HG02642 (cell line): Measurements from ENCODE around the gene HSPG2.
"Not testable (repeated sequence)": the region's sequence is repeated elsewhere in the genome, so short reads cannot be mapped to it uniquely, and the experiment has no call there.

Experiments used
- ATAC-seq: cut with Tn5 transposase; IDR thresholded peaks from one replicate; pipeline ENCODE4 v1.9.1; 2021; ENCODE audit warnings: mild to moderate bottlenecking; ENCODE audit not compliant: unreplicated experiment, poor library complexity

HSPG2 gene

DNA sequence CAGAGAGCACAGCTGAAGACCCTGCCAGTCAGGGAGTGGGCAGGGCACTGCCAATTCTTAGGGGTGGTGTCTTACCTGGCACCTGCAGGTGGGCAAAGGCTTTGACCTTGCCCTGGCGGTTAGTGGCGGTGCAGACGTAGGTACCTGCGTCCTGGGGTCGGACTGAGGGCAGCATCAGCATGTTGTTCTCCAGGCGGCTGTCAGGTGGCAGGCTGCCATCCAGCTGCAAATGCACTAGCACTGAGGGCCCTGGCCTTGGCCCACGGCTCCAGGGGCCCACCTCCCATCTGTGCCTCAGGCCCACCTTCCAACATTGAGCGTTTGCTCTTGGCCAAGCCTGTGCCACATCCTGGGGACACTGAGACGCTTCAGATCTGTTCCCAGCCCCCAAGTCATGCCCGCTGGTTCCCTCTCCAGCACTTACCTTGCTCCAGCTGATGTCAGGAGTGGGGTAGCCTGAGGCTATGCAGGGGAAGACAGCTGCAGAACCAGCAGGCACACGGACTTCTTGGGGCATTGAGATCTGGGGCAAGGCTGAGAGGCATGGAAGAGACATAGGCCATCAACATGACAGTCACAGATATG lies 103.6 kb downstream of the HSPG2 start:
- ATAC-seq: no peak

DNA sequence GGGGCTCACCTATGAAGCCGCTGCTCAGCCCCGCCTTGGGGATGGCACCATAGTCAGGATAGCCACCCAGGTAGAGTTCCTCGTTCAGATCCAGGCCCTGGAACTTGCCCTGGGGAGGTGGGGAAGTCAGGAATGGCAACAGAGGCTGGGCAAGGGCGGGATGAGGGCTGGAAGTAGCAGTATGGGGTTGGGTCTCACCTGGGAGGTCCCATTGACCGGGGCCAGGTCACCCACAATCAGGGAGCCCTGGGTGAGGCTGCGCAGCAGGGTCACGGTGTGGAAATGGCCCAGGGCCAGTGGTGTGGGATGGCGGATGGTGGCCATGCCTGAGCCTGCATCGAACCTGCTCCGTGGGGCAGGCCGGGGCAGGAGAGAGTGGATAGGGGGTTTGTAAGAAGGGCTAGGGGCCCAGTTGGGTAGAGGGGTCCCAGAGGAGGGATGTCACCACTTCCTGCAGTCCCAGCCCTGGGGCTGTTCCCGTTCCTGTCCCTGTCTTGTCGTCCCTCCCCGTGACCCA lies 105.6 kb downstream of the HSPG2 start:
- ATAC-seq: no peak

DNA sequence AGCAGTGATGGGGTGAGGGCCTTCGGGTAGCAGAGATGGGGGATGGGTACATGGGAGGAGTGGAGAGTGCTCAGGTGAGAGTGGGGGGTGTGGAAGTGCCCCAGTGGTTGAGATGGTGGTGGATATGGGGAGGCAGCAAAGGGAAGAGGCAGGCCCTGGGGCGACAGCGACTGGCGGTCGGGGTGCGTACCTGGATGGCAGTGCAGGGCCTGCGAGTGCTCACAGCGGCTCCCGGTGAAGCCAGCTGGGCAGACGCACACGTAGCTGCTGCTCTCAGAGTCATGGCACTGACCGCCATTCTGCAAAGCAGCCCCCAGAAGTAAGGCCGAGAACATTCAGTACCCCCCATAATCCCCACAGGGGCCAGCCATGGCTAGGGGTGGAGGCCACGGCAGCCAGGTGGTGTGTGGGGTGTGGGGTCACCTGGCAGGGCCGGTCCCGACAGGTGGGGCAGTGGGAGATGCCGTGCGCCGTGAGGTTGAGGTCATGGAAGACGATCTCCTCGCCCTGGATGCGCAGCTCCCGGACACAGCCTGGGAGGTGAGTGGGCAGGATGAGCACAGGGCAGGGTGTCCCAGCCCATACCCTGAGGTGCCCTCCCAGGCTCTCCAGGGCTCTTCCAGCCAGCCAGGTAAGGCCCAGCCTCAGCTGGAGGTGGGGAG lies 106.2 kb downstream of the HSPG2 start:
- no peak for ATAC-seq

DNA sequence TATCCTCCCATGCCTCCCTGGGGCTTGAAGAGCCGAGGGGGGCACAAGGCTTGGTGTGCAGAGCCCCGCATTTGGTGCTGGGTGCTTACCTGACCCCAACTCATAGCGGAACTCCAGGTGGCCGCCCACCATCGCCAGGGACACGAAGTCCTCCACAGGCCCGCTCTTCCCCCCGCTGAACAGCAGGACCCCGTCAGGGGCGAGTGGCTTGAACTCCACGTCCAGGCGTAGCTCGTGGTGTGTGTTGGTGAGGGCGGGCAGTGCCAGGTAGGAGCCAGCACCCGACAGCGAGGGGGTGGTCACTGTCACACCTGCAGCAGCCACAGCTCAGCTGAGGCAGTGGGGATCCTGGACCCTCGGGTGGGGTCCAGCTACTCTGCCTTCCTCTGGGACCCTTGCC lies 107.8 kb downstream of the HSPG2 start:
- no peak for ATAC-seq

DNA sequence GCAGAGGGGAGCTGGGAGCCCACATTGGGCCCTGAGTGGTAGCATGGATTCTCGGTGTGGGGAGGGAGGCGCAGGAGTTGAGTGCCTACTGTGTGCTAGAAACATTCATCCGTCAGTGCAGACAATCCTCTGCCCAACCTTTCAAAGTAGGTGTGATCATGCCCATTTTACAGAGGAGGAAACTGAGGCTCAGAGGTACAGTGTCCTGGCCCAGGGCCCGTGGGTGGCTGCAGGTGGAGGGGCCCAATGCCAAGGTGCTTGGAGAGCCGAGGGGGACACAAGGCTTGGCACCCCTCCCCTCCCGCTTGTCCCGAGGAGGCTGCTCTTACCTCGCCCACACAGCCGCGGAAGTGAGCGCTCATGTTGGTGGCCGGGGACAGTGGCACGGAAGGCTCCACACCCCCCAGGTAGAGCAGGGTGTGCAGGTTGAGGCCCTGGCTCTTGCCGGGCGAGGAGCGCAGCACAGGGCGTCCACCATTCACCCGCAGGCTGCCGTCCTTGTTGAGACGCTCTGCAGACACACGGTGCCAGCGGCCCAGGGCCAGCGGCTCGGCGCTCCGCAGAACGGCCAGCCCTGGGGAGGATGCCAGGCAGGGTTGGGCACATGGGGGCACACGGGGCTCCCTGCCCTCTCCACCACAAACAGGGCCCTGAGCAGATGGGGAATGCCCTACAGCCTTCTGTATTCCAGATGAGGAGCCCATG lies 108.5 kb downstream of the HSPG2 start:
- no peak for ATAC-seq

DNA sequence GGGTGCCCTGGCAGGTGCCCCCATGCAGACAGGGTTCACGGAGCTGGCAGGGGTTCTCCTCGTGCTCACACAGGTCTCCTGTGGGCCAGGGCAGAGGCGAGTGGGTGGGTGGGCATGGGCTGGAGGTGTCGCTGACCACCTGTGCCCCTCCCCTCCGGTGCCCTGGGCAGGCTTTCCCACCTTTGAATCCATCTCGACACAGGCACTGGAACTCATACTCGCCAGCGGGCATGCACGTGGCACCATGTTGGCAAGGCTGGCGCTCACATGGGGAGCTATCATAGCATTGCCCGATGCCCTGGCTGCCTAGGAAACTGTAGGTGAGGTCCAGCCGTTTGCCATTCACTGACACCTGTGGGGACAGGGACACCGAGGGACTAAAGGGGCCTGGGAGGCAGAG lies 109.0 kb downstream of the HSPG2 start:
- no peak for ATAC-seq

DNA sequence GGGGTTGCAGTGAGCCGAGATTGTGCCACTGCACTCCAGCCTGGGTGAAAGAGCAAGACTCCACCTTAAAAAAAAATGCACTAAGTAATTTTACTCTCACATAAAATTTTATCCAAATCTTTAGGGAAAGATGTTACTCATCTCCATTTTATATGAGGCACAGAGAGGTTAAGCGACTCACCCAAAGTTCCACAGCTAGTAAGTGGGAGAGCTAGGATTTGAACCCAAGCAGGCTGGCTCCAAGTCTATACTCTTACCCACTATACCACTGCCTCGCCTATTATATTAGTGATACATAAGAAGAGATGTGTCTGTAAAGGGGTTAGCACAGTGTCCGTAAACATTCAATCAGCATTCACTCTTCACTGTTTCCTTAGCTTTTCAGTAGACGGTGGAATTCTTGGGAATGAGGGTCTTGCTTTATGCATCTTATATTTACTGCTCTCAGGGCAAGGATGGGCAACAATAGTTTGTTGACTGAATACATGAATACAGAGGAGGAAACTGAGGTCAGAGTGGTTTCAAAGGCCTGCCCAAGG lies 109.9 kb downstream of the HSPG2 start:
- no peak for ATAC-seq

DNA sequence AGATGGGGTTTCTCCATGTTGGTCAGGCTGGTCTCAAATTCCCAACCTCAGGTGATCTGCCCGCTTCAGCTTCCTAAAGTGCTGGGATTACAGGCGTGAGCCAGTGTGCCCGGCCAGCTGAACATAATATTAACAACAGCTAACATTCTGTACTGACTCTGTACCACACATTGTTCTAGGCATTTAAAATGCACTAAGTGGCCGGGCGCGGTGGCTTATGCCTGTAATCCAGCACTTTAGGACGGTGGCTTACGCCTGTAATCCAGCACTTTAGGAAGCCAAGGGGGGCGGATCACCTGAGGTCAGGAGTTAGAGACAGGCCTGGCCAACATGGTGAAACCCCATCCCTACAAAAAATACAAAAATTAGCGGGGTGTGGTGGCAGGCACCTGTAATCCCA lies 110.4 kb downstream of the HSPG2 start:
- ATAC-seq: not testable (repeated sequence)

DNA sequence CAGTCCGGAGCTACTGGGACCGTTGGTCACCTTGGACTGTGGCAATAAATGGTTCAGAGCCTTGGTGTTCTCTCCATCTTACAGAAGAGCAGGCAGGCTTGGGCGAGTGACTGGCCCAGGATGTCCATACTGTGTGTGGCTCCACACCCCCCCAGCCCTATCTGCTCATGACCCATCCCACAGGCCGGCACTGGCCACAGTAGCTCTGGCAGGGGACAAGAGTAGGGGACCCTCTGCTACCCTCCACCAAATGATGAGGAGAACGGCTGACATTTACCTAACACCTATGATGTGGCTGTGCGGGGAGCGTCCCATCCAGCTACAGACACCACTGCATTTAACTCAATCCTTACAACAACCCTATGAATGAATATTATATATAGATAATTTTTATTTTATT lies 111.7 kb downstream of the HSPG2 start:
- no peak for ATAC-seq

DNA sequence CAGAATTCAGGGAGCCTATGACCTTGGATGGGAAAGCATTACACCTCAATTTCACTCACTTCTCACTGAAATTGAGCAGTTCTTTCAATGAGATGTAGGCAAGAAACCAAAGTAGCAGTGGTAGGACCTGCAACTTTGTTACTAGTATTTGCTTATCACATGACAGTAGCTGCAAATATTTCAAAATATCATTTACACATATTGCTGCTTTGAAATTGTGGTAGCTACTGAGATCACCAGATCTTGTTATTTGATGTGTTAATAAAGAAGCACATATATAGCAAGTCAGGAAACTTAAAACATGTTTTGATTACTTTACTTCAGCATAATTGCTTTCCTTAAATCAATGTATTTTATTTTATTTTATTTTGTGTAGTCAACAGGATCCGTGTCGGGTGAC lies 112.2 kb downstream of the HSPG2 start:
- ATAC-seq: no peak

DNA sequence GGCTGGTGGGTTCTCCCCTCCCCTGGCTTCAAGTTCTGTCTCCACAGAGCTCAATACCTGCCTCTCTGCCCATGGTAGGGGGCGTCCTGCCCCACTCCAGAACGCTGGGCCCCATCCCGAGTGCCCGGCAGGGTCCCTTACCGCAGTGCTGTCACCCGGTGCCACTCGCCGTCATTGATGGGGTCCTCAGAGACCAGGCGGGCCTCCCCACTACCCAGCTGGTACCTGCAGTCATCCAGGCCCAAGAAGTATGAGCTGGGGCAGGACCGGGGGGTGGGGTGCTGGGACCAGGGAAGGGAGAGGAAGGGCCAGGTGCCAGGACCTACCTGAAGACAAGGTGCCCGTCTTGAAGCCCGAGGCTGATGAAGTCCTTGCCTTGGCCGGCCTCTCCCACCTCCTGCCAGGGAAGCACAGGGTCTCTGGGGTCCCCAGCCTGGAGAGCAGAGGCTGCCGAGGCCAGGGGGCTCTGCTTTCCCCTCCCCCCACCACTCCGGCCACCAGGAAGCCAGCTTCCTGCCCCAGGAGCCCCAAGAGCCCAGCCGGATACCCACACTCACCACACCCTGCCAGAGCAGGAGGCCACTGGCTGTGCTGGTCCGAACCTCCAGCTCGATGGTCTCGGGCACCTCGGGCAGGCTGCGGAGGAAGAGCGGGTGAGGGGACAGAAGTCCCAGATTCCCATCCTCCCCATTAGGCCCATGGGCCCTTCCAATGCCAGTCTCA lies 113.0 kb downstream of the HSPG2 start:
- no peak for ATAC-seq

DNA sequence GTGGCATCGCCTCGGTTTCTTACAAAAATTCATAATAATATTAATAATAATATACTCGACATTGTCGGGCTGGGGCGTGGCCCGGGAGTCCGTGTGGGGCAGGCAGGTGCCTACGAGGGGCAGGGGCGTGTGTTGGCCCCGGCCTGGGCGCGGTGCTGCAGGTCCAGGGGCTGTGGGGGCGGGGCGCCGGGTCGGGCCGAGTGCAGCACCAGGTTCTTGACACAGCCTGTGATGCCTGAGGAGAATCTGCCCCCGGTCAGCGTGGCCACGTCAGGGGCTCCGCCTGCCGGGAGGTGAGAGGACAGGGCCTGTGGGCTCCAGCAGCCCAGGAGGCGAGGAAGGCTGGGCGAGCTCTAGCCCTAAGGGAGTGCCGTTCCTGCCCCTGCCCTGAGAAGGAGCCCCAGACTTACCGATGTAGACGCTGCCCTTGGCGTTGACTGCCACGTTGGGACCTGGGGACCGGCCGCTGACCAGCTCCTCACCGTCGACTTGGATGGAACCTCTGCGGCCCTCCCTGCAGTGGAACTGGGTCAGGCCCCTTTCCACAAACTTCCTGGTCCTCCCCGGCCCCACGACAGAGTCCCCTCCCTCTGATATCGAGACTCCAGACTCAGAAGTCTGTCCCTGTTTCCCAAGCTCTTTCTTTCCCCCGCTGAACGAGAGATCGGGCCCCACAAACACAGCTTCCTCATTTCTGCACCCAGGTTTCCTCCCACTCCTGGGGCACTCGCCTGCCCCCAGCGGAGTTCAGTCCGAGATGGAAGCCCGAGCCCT lies 113.7 kb downstream of the HSPG2 start:
- no peak for ATAC-seq

DNA sequence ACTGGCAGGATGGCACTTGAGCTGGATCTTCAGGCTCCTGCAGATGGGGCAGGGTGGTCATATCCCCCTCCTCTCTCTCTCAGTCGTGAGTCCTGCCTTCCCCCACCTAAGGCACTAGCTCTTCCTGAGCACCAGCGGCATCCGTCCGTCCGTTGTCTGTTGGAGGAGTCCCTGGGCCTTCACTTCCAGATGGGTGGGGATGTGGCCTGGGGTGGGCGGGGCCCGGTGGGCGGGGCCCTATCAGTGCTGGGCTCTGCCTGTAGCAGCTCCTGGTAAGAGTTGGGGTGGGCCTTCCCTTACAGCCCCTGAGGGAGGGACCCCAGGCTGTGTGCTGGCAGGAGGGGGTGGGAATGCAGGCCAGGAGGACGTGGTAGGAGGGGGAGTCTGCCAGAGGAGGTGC lies 114.8 kb downstream of the HSPG2 start:
- ATAC-seq: no peak

DNA sequence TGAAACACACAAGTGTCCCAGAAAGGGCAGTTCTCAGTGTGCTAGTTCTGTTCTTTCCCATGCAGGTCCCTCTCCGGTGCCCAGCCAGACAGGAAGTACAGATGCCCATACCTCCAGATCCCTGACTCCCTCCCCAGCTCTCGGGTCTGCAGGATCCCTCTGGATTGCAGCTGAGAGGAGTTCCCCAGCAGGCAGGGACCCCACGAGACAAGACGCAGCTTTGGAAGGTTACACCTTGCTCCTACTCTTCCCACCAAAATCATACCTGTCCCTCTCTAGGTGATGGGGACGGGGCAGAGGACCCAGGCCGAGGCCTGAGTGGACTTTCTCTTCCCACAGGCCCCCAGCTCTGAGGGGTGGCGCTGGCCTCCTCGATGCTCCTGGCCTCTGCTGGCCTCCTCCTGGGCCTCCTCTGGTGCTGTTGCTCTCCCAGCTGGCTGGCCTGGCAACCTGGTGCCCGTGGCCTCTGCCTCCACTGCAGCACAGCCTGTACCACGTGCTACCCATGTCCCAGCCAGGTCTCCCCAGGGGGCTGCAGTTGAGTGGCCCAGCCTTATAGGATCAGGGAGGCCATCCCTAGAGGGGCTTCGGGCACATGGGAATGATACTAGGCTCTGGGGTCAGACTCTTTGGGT lies 115.6 kb downstream of the HSPG2 start:
- ATAC-seq: no peak

DNA sequence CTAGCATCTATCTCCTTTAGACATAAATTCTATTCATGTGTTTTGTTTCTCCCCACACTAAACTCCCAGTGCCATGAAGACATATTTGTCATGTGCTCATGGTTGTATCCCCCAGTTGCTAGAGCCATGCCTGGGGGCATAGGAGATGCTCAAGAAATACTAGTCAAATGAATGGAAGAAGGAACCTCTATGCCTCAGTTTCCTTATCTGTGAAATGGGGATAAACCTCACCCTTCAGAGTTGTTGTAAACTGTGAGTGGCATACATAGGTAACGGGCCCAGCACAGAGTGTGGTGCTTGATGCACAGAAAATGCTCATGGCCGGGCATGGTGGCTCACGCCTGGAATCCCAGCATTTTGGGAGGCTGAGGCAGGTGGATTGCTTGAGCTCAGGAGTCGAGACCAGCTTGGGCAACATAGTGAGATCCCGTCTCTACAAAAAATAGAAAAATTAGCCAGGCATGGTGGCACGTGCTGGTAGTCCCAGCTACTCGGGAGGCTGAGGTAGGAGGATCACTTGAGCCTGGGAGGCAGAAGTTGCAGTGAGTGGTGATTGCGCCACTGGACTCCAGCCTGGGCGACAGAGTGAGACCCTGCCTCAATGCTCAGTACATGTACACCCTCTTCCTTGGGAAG lies 116.4 kb downstream of the HSPG2 start:
- no peak for ATAC-seq

DNA sequence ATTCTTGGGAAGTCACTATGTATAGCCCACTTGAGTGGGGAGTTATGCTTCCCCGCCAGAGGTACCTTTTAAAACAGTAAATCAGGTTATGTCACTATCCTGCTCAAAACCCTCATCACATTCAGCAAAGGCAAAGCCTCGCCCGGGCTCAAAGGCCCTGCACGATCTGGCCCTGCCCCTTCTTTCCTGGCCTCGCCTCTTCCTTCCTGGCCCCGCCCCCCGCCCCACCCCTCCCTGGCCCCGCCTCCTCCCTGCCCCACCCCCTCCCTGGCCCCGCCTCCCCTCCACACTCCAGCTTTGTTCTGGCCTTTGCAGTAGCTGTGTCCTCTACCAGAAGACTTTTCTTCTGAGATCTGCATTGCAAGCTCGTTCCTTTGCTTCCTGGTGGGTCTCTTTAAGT lies 118.5 kb downstream of the HSPG2 start:
- ATAC-seq: no peak

DNA sequence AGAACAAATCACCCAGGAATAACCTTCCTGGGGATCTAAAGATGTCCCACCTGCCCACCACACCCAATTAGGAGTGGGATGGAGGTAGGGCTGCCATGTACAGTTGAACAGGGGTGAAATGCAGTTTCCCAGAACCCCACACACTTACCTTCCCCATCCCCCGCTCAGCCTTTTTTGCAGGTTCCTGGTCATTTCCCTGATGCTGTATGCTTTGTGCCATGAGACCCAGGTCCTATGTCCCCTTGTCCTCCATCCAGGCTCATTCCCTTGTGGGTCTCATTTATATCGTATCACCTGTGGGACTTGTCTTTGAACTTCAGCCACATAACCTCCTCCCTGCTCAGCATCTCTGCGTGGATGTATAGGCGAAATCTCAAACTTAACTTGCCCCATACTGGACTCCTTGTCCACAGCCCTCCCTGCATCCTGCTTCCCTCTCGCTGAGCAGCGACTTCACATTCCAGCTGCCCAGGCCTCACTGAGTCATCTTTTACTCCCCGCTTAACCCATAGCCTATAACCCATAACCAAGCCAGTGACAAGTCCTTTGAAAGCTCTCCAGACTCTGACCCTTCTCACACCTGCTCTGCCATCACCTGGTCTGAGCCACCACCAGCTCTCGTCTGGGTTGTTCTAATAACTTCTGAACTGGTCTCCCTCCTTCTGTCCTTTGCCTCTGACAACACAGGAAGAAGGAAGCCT lies 120.4 kb downstream of the HSPG2 start:
- no peak for ATAC-seq

DNA sequence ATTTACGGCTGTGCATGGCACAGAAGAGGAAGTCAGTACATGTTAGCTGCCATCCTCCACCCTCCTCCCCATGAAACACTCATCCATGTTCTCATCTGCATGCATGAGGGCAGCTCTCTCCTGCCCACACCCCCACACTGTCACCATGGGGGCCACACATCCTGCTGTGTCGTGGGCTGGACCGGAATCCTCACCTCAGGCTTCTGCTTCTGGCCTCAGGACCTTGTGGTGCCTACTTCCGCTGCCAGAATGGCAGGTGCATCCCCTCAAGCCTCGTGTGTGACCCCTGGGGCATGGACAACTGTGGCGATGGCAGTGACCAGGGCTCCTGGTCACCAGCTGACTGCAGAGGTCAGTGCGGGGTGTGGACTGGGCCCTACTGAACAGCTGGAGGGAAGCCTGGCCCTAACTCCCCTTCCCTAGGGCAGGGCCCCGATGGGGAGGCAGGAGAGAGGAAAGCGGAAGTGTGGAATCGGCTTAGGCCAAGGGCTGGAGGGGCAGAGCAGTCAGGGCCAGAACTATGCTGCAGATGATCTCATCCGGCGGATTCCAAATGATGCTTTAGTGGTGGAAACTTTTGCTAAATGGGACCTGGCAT lies 121.3 kb downstream of the HSPG2 start:
- no peak for ATAC-seq
